ENCODE data around the gene LMO4. TPM values are rescaled to one million over a fixed set of nuclear protein-coding genes. Genes with fewer than 3 reads are reported as not detected.

Gene LMO4
- polyA plus RNA-seq, 1 experiment = 77.9 TPM

- ChIA-PET CTCF (interaction anchor here (0.8 kb wide), 2 partner anchors 13 to 653 kb away, joined by 3 read pairs; no protein-coding TSS in a partner anchor), POLR2A (no interaction called here)
- TF ChIP-seq CTCF (IDR thresholded peaks at IDR 0.05; ENCODE audit: insufficient read depth, low read depth, low read length) = no peak
- H3K36me3 ChIP-seq (ENCODE audit: control insufficient read depth, insufficient read depth, low read length) = no peaks in the 10 kb centered on the region
- H3K27me3 ChIP-seq (ENCODE audit: control insufficient read depth, insufficient read depth, low read length) = no peaks in the 10 kb centered on the region
- DNase-seq (ENCODE audit: low read depth) = no peak
- no peak overlapping the region for H3K4me3 ChIP-seq (ENCODE audit: low read depth, low read length)
Measured at GRCh38 chr1:87358219-87358618, 29.5 kb downstream of the LMO4 start.

- Histone ChIP-seq H3K36me3 (ENCODE audit: control insufficient read depth, insufficient read depth, low read length) (no peaks in the 10 kb centered on the region), H3K27me3 (ENCODE audit: control insufficient read depth, insufficient read depth, low read length) (no peaks in the 10 kb centered on the region), H3K4me3 (ENCODE audit: low read depth, low read length) (no peak overlapping the region)
- DNase-seq (ENCODE audit: low read depth) = no peak
- ChIA-PET CTCF (interaction anchor here (0.9 kb wide), 1 partner anchor 14 kb away, joined by 4 read pairs; no protein-coding TSS in a partner anchor), POLR2A (interaction anchor here (0.7 kb wide), 1 partner anchor 16 kb away, joined by 7 read pairs; no protein-coding TSS in a partner anchor)
- no peak for TF ChIP-seq CTCF (IDR thresholded peaks at IDR 0.05; ENCODE audit: insufficient read depth, low read depth, low read length)
Measured at GRCh38 chr1:87359586-87359985, 30.9 kb downstream of the LMO4 start.

- TF ChIP-seq CTCF (IDR thresholded peaks at IDR 0.05; ENCODE audit: insufficient read depth, low read depth, low read length) = no peak
- ChIA-PET POLR2A (no interaction called here), CTCF (interaction anchor here (1.6 kb wide), 1 partner anchor 13 kb away, joined by 3 read pairs; no protein-coding TSS in a partner anchor)
- Histone ChIP-seq H3K4me3 (ENCODE audit: low read depth, low read length) (no peak overlapping the region), H3K27me3 (ENCODE audit: control insufficient read depth, insufficient read depth, low read length) (no peaks in the 10 kb centered on the region), H3K36me3 (ENCODE audit: control insufficient read depth, insufficient read depth, low read length) (no peaks in the 10 kb centered on the region)
- DNase-seq (ENCODE audit: low read depth) = no peak
Measured at GRCh38 chr1:87362063-87362833, 33.6 kb downstream of the LMO4 start.

- no peak for DNase-seq (ENCODE audit: low read depth)
- no peak for TF ChIP-seq CTCF (IDR thresholded peaks at IDR 0.05; ENCODE audit: insufficient read depth, low read depth, low read length)
- no peaks in the 10 kb centered on the region for H3K27me3 ChIP-seq (ENCODE audit: control insufficient read depth, insufficient read depth, low read length)
- H3K4me3 ChIP-seq (ENCODE audit: low read depth, low read length) = no peak overlapping the region
- CTCF ChIA-PET = interaction anchor here (0.7 to 1.6 kb wide), 2 partner anchors 12 to 22 kb away, joined by 3 read pairs; no protein-coding TSS in a partner anchor
- POLR2A ChIA-PET = no interaction called here
- no peaks in the 10 kb centered on the region for H3K36me3 ChIP-seq (ENCODE audit: control insufficient read depth, insufficient read depth, low read length)
Measured at GRCh38 chr1:87362834-87363426, 34.2 kb downstream of the LMO4 start.

- DNase-seq (ENCODE audit: low read depth) = no peak
- POLR2A ChIA-PET = no interaction called here
- H3K4me3 ChIP-seq (ENCODE audit: low read depth, low read length) = no peak overlapping the region
- H3K36me3 ChIP-seq (ENCODE audit: control insufficient read depth, insufficient read depth, low read length) = no peaks in the 10 kb centered on the region
- CTCF ChIA-PET = no interaction called here
- H3K27me3 ChIP-seq (ENCODE audit: control insufficient read depth, insufficient read depth, low read length) = no peaks in the 10 kb centered on the region
- TF ChIP-seq CTCF (IDR thresholded peaks at IDR 0.05; ENCODE audit: insufficient read depth, low read depth, low read length) = no peak
Measured at GRCh38 chr1:87367549-87367948, 38.9 kb downstream of the LMO4 start.

Data from BJ (cell line).